ENCODE data around the gene DMWD. TPM values are rescaled to one million over a fixed set of nuclear protein-coding genes. Genes with fewer than 3 reads are reported as not detected.

Gene DMWD
- total RNA-seq, 1 donor from 2014 or later, result 95.3 TPM

DNA sequence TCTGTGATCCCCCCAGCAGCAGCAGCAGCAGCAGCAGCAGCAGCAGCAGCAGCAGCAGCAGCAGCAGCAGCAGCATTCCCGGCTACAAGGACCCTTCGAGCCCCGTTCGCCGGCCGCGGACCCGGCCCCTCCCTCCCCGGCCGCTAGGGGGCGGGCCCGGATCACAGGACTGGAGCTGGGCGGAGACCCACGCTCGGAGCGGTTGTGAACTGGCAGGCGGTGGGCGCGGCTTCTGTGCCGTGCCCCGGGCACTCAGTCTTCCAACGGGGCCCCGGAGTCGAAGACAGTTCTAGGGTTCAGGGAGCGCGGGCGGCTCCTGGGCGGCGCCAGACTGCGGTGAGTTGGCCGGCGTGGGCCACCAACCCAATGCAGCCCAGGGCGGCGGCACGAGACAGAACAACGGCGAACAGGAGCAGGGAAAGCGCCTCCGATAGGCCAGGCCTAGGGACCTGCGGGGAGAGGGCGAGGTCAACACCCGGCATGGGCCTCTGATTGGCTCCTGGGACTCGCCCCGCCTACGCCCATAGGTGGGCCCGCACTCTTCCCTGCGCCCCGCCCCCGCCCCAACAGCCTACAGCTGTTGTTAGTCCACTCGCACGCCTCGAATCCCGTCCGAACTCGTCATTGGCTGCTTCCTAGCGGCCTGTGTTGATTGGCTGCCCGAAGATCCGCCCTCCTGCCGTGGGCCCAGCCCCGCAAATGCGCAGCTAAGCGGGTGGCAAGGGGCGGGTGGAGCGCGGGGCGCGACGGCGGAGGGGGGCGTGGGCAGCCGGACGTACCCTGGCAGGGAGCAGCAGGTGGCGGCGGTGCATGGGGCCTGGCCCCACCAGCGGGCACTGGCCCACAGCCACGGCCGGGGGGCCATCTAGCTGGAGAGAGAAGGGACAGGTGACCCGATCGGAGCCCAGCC, 22.2 kb downstream of the DMWD start:
- Mint-ChIP-seq H3K36me3 (ENCODE audit: low read depth, unreplicated experiment) (peaks cover 21% of the 10 kb centered on the region), H3K4me1 (ENCODE audit: unreplicated experiment) (peaks cover 9% of the 10 kb centered on the region)

DNA sequence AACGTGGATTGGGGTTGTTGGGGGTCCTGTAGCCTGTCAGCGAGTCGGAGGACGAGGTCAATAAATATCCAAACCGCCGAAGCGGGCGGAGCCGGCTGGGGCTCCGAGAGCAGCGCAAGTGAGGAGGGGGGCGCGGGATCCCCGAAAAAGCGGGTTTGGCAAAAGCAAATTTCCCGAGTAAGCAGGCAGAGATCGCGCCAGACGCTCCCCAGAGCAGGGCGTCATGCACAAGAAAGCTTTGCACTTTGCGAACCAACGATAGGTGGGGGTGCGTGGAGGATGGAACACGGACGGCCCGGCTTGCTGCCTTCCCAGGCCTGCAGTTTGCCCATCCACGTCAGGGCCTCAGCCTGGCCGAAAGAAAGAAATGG, 22.8 kb downstream of the DMWD start:
- Mint-ChIP-seq H3K36me3 (ENCODE audit: low read depth, unreplicated experiment) (peaks cover 18% of the 10 kb centered on the region), H3K9me3 (ENCODE audit: unreplicated experiment) (no peaks in the 10 kb centered on the region), H3K4me3 (ENCODE audit: unreplicated experiment) (peak overlapping the region; percentile 92), H3K4me1 (ENCODE audit: unreplicated experiment) (peaks cover 12% of the 10 kb centered on the region), H3K27me3 (ENCODE audit: unreplicated experiment) (peaks cover 29% of the 10 kb centered on the region), H3K27ac (ENCODE audit: unreplicated experiment) (peak overlapping the region; percentile 82)
- TF ChIP-seq, protein P1, sequence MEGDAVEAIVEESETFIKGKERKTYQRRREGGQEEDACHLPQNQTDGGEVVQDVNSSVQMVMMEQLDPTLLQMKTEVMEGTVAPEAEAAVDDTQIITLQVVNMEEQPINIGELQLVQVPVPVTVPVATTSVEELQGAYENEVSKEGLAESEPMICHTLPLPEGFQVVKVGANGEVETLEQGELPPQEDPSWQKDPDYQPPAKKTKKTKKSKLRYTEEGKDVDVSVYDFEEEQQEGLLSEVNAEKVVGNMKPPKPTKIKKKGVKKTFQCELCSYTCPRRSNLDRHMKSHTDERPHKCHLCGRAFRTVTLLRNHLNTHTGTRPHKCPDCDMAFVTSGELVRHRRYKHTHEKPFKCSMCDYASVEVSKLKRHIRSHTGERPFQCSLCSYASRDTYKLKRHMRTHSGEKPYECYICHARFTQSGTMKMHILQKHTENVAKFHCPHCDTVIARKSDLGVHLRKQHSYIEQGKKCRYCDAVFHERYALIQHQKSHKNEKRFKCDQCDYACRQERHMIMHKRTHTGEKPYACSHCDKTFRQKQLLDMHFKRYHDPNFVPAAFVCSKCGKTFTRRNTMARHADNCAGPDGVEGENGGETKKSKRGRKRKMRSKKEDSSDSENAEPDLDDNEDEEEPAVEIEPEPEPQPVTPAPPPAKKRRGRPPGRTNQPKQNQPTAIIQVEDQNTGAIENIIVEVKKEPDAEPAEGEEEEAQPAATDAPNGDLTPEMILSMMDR (IDR thresholded peaks at IDR 0.05; ENCODE audit: unreplicated experiment), result no peak
- no peak for DNase-seq (ENCODE audit: low spot score)

More for the DNA sequence above, 22.2 kb downstream of the DMWD start:
- H3K4me3 Mint-ChIP-seq (ENCODE audit: unreplicated experiment), result peak overlapping the region; percentile 92
- H3K27ac Mint-ChIP-seq (ENCODE audit: unreplicated experiment), result peak overlapping the region; percentile 54
- peaks cover 29% of the 10 kb centered on the region for H3K27me3 Mint-ChIP-seq (ENCODE audit: unreplicated experiment)
- TF ChIP-seq, protein P1 (IDR thresholded peaks at IDR 0.05; ENCODE audit: unreplicated experiment), result peak; percentile 99
- DNase-seq (ENCODE audit: low spot score), result peak; percentile 96
- no peaks in the 10 kb centered on the region for H3K9me3 Mint-ChIP-seq (ENCODE audit: unreplicated experiment)

DNA sequence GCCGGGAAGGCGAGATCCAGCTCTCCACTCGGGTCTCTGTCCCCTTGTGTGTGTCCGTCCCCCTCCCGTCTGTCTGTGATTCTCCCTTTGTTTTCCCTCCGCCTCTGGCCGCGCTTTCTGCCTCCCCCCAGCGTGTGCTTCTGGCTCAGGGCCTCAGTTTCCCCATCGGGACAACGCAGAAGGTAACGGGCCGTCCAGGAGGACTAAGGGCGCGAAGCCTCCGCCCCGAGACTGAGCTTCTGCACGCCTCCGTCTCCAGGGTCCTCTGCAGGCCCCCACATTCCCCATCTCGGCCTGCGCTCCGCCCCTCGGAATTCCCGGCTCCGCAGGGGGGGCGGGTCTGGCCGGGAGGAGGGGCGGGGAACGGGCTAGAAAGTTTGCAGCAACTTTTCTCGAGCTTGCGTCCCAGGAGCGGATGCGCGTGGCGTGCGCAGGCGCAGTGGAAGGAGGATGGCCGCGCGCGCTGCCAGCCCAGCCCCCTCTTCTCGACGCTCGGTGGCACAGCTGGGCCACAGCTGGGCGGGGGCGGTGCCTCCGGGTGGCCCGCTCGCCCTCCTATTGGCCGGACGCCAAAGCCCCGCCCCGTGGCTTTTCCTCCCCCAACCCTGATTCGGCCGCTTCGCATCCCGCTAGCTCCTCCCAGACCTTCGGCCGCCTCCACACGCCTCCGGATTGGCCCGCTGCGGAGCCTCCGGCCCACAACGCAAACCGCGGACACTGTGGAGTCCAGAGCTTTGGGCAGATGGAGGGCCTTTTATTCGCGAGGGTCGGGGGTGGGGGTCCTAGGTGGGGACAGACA, 23.5 kb downstream of the DMWD start, which contains the start of gene SIX5:
SIX5 (minus strand) TSS at position 269 of the 799 bp plus-strand sequence. CDS start 408 bp downstream, outside the sequence.
- TF ChIP-seq, protein P1 (IDR thresholded peaks at IDR 0.05; ENCODE audit: unreplicated experiment), result no peak
- peak; percentile 99 for DNase-seq (ENCODE audit: low spot score)
- peak within 1 kb of the TSS; percentile 92 for H3K27ac Mint-ChIP-seq (ENCODE audit: unreplicated experiment)
- H3K4me1 Mint-ChIP-seq (ENCODE audit: unreplicated experiment), result peaks cover 15% of the 10 kb centered on the region
- peaks cover 29% of the 10 kb centered on the region for H3K27me3 Mint-ChIP-seq (ENCODE audit: unreplicated experiment)
- no peaks in the 10 kb centered on the region for H3K9me3 Mint-ChIP-seq (ENCODE audit: unreplicated experiment)
- peaks cover 14% of the 10 kb centered on the region for H3K36me3 Mint-ChIP-seq (ENCODE audit: low read depth, unreplicated experiment)
- H3K4me3 Mint-ChIP-seq (ENCODE audit: unreplicated experiment), result peak within 1 kb of the TSS; percentile 93

DNA sequence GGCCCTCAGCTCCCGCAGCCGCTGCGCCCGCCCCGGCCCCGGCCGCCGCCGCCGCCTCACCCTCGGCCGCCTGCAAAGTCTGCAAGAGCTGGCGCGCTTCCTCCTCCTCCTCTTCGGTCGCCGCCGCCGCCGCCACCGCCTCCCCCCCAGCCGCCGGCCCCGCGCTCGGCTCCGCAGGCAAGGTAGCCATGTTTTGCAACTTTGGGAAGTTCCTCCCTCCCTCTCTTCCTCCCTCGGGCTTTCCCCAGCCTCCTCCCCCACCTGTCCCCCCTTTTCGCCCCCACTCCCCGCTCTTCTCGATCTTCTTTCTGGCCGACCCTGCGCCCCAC, 24.0 kb downstream of the DMWD start:
- Mint-ChIP-seq H3K4me1 (ENCODE audit: unreplicated experiment) (peaks cover 15% of the 10 kb centered on the region), H3K9me3 (ENCODE audit: unreplicated experiment) (no peaks in the 10 kb centered on the region), H3K36me3 (ENCODE audit: low read depth, unreplicated experiment) (peaks cover 14% of the 10 kb centered on the region), H3K27me3 (ENCODE audit: unreplicated experiment) (peaks cover 29% of the 10 kb centered on the region), H3K4me3 (ENCODE audit: unreplicated experiment) (peak overlapping the region; percentile 93), H3K27ac (ENCODE audit: unreplicated experiment) (peak overlapping the region; percentile 92)
- TF ChIP-seq, protein P1 (IDR thresholded peaks at IDR 0.05; ENCODE audit: unreplicated experiment), result no peak
- peak; percentile 59 for DNase-seq (ENCODE audit: low spot score)

Data from endothelial cell (in vitro differentiated cells).